ENCODE measurements around the gene TNPO2. TPM values are rescaled to one million over a fixed set of nuclear protein-coding genes. Genes with fewer than 3 reads are reported as not detected.
"Not testable (repeated sequence)": the region's sequence is repeated elsewhere in the genome, so short reads cannot be mapped to it uniquely, and the experiment has no call there.

The TNPO2 gene
- total RNA-seq, 8 experiments from 2014 or later = 51.3 to 119 (median 67.1) TPM

DNA sequence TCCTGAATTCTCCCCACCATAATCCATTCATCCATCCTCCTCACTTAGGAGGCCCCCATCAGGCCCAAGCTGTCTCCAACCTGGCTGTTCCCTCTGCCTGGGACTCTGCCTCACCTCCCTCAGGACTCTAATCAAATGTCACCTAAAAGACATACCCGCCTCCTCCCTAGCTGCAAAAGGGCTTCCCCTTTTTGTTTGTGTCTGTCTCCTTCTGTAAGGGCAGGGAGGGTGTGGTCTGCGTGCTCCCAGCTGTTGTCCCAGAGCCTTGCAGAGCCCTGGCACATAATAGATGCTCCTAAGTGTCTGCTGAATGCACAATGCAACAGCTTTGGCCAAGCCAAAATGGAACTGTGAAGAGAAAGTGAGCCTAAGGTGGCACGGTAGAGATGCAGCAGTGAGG is 6.3 kb upstream of the TNPO2 start:
- no peak for ATAC-seq (replicated peaks in 6 of 8)
- 72 to 100% (median 88%) methylated on average over 1 to 3 of the region's 3 CpGs; no CpG with 5 or more reads in 6 of the 10 experiments for WGBS, 10 experiments
- in situ Hi-C loops (cut with MboI; ENCODE audit: low pct_unique_long_range_greater_than_20kb in 2 of 9, low sequenced_read_pairs in 9 of 9, unreplicated experiment in 9 of 9) = no loop called here
- no peak overlapping the region for H3K27ac ChIP-seq
- H3K4me3 ChIP-seq = no peak overlapping the region
- H3K4me1 ChIP-seq (replicated peaks in 1 of 2) = peaks cover 10 to 12% of the 10 kb centered on the region in 2 donors

DNA sequence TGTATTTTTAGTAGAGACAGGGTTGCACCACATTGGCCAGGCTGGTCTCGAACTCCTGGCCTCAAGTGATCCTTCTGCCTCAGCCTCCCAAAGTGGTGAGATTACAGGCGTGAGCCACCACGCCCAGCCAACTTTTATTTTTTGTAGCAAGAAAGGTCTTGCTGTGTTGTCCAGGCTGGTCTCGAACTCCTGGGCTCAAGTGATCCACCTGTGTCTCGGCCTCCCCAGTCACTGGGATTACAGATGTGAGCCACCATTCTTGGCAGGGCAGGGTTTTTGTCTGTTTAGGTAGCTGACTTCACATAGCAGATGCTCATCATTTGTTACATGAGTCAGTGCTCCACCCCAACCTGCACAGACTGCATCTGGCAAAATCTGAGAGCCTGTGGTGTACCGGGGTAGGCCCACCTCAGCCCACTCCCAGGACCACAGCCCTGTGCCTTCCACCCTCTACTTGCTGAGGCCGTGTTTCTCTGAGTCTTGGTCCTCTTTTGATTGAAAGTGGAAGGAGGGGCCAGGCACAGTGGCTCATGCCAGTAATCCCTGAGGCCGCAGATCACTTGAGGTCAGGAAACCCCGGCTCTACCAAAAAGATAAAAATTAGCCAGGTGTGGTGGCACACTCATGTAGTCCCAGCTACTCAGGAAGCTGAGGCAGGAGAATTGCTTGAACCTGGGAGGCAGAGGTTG is 4.2 kb upstream of the TNPO2 start:
- no peak for ATAC-seq (replicated peaks in 6 of 8)
- 85 to 100% (median 100%) methylated on average over 1 to 4 of the region's 9 CpGs; no CpG with 5 or more reads in 4 of the 10 experiments for WGBS, 10 experiments
- H3K4me3 ChIP-seq = no peak overlapping the region
- no peak overlapping the region for H3K27ac ChIP-seq
- in situ Hi-C loops (cut with MboI; ENCODE audit: low pct_unique_long_range_greater_than_20kb in 2 of 9, low sequenced_read_pairs in 9 of 9, unreplicated experiment in 9 of 9) = no loop called here
- H3K4me1 ChIP-seq (replicated peaks in 1 of 2) = peaks cover 4 to 9% of the 10 kb centered on the region in 2 donors

DNA sequence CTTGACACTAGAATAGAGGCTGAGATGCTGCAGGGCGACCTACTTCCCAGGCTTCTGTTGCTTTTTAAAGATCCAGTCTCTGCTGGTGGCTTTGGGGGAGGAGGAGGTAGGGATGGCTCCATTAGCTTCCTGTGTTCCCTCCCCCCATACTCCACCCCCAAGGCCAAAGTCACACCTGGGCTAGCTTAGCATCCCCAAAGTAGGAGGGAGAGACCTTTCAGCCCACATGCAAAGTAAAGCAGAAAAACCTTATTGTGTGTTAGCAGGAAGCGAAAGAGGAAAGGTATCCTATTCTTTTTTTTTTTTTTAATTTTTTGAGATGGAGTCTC is 3.2 kb upstream of the TNPO2 start:
- H3K4me1 ChIP-seq (replicated peaks in 1 of 2) = peaks cover 0 to 5% of the 10 kb centered on the region in 2 donors
- ATAC-seq (replicated peaks in 6 of 8) = no peak
- H3K27ac ChIP-seq = no peak overlapping the region
- H3K4me3 ChIP-seq = no peak overlapping the region
- 75 to 100% (median 100%) methylated on average over 1 to 2 of the region's 2 CpGs; no CpG with 5 or more reads in 4 of the 10 experiments for WGBS, 10 experiments
- in situ Hi-C loops (cut with MboI; ENCODE audit: low pct_unique_long_range_greater_than_20kb in 2 of 9, low sequenced_read_pairs in 9 of 9, unreplicated experiment in 9 of 9) = no loop called here

DNA sequence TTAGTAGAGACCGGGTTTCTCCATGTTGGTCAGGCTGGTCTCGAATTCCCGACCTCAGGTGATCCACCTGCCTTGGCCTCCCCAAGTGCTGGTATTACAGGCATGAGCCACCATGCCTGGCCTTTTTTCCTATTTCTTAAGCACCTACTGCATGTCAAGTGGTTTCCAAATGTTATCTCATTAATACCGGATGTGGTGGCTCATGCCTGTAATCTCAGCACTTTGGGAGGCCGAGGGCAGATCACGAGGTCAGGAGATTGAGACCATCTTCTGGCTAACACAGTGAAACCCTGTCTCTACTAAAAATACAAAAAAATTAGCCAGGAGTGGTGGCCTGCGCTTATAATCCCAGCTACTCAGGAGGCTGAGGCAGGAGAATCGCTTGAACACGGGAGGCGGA is 1.9 kb upstream of the TNPO2 start:
- in situ Hi-C loops (cut with MboI; ENCODE audit: low pct_unique_long_range_greater_than_20kb in 2 of 9, low sequenced_read_pairs in 9 of 9, unreplicated experiment in 9 of 9) = not testable (repeated sequence)

DNA sequence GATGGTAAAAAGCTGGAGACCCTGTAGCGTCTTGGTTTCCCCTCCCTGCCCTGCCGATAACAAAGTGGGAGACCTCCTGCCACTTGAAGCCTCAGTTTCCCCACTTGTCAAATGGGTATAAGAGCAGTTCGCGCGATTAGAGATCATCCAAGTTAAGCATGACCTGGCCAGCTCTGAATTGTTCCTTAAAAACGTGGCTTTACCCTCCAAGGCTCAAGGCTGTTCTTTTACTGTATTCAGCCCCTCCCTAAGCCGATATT is 421 bp downstream of the TNPO2 start:
- 0 to 7% (median 0%) methylated on average over 2 to 5 of the region's 7 CpGs; no CpG with 5 or more reads in 2 of the 10 experiments for WGBS, 10 experiments
- H3K27ac ChIP-seq = peak overlapping the region in 1 of 2 donors; percentile 27
- ATAC-seq (replicated peaks in 6 of 8) = peak in 3 of 8 experiments; percentile 6 to 8 (median 7)
- H3K4me1 ChIP-seq (replicated peaks in 1 of 2) = peaks cover 8 to 16% of the 10 kb centered on the region in 2 donors
- H3K4me3 ChIP-seq = peak overlapping the region; percentile 74 to 94 (median 92)
- in situ Hi-C loops (cut with MboI; ENCODE audit: low pct_unique_long_range_greater_than_20kb in 2 of 9, low sequenced_read_pairs in 9 of 9, unreplicated experiment in 9 of 9) = no loop called here

More for the DNA sequence above, 1.9 kb upstream of the TNPO2 start:
- H3K4me3 ChIP-seq; H3K4me1 ChIP-seq (replicated peaks in 1 of 2); ATAC-seq (replicated peaks in 6 of 8); H3K27ac ChIP-seq: not testable (repeated sequence)
- WGBS, 10 experiments = 85 to 100% (median 98%) methylated on average over 1 to 10 of the region's 10 CpGs; no CpG with 5 or more reads in 1 of the 10 experiments

DNA sequence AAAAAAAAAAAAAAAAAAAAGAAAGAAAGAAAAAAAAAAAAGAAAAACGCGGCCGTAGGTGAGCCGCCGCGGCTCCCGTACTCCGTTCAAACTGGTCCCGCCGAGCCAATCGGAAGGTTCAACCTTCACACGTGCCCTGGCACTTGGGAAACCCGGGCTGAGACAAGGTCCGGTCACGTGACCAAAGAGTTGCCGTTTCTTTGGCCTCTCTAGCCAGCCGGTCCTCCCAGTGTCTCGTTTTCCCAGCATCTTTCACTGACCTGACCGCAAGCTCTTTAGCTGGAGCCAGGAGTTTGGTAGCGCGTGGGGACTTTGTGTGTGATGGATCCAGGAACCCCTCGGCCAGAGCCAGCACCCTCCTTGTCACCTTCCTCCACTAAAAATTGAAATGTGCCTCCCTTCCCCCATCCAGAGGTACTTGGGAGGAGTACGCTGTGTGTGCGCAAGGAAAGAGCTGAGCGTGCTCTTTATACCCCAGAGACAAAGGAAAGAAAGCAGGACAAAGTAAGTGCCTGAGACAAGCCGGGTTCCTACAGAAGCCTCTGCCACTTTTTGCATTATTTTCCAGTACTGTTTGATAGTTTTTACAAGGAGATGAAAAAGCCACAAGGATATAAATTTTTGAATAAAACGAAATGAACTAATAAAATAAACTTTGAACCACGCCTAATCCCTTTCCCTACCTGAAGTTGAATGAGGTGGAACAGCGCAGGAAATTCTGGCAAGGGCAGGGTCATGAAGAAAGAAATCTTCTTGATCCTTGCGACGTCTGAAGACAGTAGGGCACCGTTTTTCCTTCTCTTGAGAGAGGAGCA is 959 bp downstream of the TNPO2 start:
- in situ Hi-C loops (cut with MboI; ENCODE audit: low pct_unique_long_range_greater_than_20kb in 2 of 9, low sequenced_read_pairs in 9 of 9, unreplicated experiment in 9 of 9) = no loop called here
- Histone ChIP-seq H3K4me1 (replicated peaks in 1 of 2) (peaks cover 8 to 16% of the 10 kb centered on the region in 2 donors), H3K27ac (peak overlapping the region; percentile 92 to 94), H3K4me3 (peak overlapping the region; percentile 74 to 94 (median 92))
- peak; percentile 69 to 91 (median 86) for ATAC-seq (replicated peaks in 6 of 8)
- WGBS, 10 experiments = 0 to 2% (median 1%) methylated on average over 10 to 25 of the region's 32 CpGs; no CpG with 5 or more reads in 1 of the 10 experiments

DNA sequence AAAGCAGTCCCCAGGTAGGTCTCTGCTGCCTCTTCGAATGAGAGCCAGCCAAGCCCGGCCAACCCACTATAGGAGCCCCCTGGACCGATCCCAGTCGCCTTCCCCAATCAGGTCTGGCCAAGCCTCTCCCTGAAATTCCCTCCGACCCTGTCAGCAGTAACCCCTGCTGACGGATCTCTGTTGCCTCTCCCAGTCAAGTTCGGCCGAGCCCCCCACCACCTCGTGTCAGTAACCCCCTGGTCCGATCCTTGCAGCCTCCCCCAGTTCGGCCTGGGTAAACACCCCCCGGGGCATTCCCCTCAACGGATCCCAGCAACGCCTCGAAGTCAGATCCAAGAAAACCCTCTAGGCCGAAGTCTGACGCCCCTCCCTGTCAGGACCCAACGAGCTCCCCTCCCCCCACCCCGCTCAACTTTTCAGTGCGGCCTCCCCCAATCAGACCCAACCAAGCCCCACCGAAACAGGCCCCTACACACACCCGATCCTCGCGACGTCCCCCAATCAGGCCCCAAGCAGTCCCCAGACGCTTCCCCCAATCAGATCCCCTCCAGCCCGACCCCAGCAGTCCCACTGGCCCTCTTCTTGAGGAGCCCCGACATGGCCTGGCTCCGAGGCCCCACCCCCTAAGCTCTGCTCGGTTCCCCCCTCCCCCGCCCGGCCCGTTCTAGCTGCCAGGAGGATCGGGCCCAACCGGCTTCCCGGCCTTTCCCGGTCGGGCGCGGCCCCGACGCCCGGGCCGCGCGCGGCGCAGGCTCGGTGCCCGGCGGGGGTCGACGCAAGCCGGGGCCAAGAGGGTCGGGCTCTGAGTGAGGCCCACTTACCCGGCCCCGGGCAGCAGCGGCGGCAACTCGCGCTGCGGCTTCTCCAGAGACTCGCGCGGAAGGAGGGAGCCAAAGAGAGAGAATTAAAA is 1.8 kb downstream of the TNPO2 start:
- in situ Hi-C loops (cut with MboI; ENCODE audit: low pct_unique_long_range_greater_than_20kb in 2 of 9, low sequenced_read_pairs in 9 of 9, unreplicated experiment in 9 of 9) = no loop called here
- ATAC-seq (replicated peaks in 6 of 8) = peak; percentile 30 to 70 (median 66)
- 0 to 40% (median 2%) methylated on average over 1 to 17 of the region's 65 CpGs; no CpG with 5 or more reads in 2 of the 10 experiments for WGBS, 10 experiments

DNA sequence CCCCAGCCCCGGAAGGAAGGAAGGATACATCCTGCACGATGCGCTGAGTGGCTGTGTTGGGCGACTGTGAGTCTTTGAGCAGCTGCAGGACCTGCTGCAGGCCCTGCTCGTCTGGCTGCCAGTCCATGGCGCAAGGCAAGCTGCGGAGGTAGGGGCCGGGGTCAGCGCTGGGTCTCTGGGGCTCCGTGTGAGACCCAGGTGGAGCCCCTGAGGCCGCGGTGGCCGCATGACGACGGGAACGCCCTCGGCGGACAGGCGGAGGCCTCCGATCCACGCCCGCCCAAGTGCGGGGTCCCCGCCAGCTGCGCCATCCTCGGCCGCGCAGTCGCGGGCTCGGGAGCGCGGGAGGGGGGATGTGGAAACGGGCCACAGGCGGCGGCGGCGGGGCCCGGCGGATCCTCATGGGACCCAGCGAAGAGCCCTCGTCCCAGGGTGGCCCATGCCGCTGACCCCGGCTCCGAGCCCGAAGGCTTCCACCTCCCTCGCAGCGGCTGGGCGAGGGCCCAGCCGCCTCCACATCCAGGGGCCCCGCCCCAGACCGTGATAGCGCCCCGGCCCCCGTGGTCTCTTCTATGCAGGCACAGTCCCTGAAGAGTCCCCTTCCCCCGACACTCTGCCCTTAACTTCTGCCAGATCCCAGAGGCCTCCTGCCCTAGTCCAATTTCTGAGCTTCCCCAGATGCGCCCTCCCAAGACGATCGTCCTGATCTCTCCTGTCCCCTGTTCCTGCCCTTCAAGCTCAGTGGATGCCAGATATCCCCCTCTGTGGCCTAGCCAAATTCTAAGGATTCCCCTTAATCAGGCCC is 2.7 kb downstream of the TNPO2 start:
- Histone ChIP-seq H3K4me1 (replicated peaks in 1 of 2) (peaks cover 8 to 16% of the 10 kb centered on the region in 2 donors), H3K27ac (peak overlapping the region; percentile 92 to 94), H3K4me3 (peak overlapping the region; percentile 74 to 94 (median 92))
- WGBS, 10 experiments = 0 to 40% (median 8%) methylated on average over 1 to 17 of the region's 59 CpGs; no CpG with 5 or more reads in 5 of the 10 experiments
- in situ Hi-C loops (cut with MboI; ENCODE audit: low pct_unique_long_range_greater_than_20kb in 2 of 9, low sequenced_read_pairs in 9 of 9, unreplicated experiment in 9 of 9) = no loop called here
- peak in 4 of 8 experiments; percentile 6 to 24 (median 6) for ATAC-seq (replicated peaks in 6 of 8)

More for the DNA sequence above, 1.8 kb downstream of the TNPO2 start:
- Histone ChIP-seq H3K4me3 (peak overlapping the region; percentile 74 to 94 (median 92)), H3K4me1 (replicated peaks in 1 of 2) (peaks cover 8 to 16% of the 10 kb centered on the region in 2 donors), H3K27ac (peak overlapping the region; percentile 92 to 94)

DNA sequence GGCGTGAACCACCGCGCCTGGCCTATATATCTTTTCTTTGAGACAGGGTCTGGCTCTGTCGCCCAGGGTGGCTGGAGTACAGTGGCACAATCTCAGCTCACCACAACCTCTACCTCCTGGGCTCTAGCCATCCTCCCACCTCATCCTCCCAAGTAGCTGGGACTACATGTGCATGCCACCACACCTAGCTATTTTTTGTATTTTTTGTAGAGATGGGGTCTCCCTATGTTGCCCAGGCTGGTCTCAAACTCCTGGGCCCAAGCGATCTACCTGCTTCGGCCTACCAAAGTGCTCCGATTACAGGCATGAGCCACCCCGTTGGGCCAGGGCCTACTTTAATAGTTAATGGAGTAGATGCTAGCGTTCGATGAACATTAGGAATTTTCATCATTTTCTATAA is 3.4 kb downstream of the TNPO2 start:
- Histone ChIP-seq H3K4me3 (peak overlapping the region in 3 of 5 donors; percentile 74 to 92 (median 82)), H3K27ac (peak overlapping the region in 1 of 2 donors; percentile 94), H3K4me1 (replicated peaks in 1 of 2) (peaks cover 8 to 16% of the 10 kb centered on the region in 2 donors)
- 30 to 100% (median 84%) methylated on average over 2 to 9 of the region's 10 CpGs; no CpG with 5 or more reads in 4 of the 10 experiments for WGBS, 10 experiments
- no peak for ATAC-seq (replicated peaks in 6 of 8)
- in situ Hi-C loops (cut with MboI; ENCODE audit: low pct_unique_long_range_greater_than_20kb in 2 of 9, low sequenced_read_pairs in 9 of 9, unreplicated experiment in 9 of 9) = no loop called here

DNA sequence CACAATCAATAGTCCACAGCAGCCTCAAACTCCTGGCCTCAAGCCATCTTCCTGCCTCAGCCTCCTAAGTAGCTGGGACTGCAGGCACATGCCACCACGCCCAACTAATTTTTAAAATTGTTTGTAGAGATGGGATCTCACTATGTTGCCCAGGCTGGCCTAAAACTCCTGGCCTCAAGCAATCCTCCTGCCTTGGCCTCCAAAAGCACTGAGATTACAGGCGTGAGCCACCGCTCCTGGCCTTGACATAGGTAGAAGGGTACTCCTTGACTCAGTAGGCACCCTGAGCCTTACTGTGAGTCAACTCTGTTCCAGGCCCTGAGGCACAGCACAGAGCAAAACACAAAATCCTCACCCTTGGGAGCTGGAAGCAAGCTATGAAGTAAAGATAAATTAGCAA is 7.8 kb downstream of the TNPO2 start:
- 90 to 100% methylated on average over 2 of the region's 3 CpGs; no CpG with 5 or more reads in 8 of the 10 experiments for WGBS, 10 experiments
- ATAC-seq (replicated peaks in 6 of 8) = no peak
- Histone ChIP-seq H3K4me3 (no peak overlapping the region), H3K4me1 (replicated peaks in 1 of 2) (peaks cover 4 to 10% of the 10 kb centered on the region in 2 donors), H3K27ac (no peak overlapping the region)
- in situ Hi-C loops (cut with MboI; ENCODE audit: low pct_unique_long_range_greater_than_20kb in 2 of 9, low sequenced_read_pairs in 9 of 9, unreplicated experiment in 9 of 9) = no loop called here

DNA sequence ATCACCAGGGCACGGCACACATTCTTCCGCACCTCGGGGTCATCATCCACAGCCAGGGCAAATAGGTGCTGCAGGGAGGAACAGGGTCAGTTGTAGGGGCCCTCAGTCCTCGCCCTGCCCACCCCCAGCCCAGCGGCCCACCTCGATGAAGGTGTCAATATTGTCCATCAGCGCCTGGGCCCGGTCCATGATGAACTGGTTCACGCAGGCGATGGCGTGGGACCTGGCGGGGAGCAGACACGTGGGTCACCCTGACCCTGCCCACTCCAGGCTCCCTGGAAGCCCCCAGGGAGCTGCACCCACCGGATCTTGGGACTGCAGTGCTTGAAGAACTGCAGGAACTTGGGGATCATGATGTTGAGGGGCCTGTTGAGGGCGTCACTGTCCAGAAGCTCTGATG is 8.6 kb downstream of the TNPO2 start:
- no peak overlapping the region for H3K27ac ChIP-seq
- peak in 1 of 8 experiments; percentile 19 for ATAC-seq (replicated peaks in 6 of 8)
- 96 to 100% methylated on average over 1 to 7 of the region's 15 CpGs; no CpG with 5 or more reads in 8 of the 10 experiments for WGBS, 10 experiments
- H3K4me3 ChIP-seq = no peak overlapping the region
- H3K4me1 ChIP-seq (replicated peaks in 1 of 2) = peaks cover 0 to 5% of the 10 kb centered on the region in 2 donors
- in situ Hi-C loops (cut with MboI; ENCODE audit: low pct_unique_long_range_greater_than_20kb in 2 of 9, low sequenced_read_pairs in 9 of 9, unreplicated experiment in 9 of 9) = no loop called here

DNA sequence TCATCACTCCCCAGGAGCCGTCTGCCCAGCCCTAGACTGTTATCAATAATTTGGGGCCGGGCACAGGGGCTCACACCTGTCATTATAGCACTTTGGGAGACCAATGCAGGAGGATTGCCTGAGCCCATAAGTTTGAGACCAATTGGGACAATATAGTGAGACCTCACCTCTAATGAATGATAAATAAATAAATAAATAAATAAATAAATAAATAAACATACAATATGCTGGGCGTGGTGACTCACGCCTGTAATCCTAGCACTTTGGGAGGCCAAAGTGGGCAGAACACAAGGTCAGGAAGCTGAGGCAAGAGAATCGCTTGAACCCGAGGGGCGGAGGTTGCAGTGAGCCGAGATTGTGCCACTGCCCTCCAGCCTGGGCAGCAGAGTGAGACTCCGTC is 10.4 kb downstream of the TNPO2 start:
- ATAC-seq (replicated peaks in 6 of 8); H3K4me1 ChIP-seq (replicated peaks in 1 of 2); H3K27ac ChIP-seq; in situ Hi-C loops (cut with MboI; ENCODE audit: low pct_unique_long_range_greater_than_20kb in 2 of 9, low sequenced_read_pairs in 9 of 9, unreplicated experiment in 9 of 9); H3K4me3 ChIP-seq: not testable (repeated sequence)
- 78 to 100% (median 91%) methylated on average over 1 to 7 of the region's 9 CpGs; no CpG with 5 or more reads in 1 of the 10 experiments for WGBS, 10 experiments

All from motor neuron (in vitro differentiated cells).